GM19324 (cell line): ENCODE data around the gene MOGAT2.

Source experiments
- ATAC-seq: cut with Tn5 transposase; IDR thresholded peaks from one replicate; pipeline ENCODE4 v1.9.1; 2021; ENCODE audit warnings: mild to moderate bottlenecking, moderate library complexity; ENCODE audit not compliant: unreplicated experiment, low FRiP score

MOGAT2 gene

DNA sequence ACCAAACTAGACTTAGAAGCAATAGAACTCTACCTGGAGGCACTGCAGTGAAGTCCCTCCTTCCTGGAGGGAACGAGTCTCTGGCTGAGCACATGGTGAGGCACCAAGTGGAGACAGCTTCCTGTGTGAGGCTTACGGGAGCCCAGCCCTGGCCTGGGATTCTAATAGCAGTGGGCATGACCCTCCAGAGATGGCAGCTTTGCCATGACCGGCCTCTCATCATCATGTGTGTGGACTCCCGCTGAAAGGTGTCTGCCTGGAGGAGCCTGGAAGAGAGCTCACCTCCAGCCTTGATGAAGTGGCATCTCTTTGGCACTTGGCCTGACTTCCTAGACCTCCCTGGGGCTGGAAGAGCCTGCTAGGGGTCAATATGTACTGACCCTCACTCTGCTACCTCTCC is 58.9 kb downstream of the MOGAT2 start:
- no peak for ATAC-seq

DNA sequence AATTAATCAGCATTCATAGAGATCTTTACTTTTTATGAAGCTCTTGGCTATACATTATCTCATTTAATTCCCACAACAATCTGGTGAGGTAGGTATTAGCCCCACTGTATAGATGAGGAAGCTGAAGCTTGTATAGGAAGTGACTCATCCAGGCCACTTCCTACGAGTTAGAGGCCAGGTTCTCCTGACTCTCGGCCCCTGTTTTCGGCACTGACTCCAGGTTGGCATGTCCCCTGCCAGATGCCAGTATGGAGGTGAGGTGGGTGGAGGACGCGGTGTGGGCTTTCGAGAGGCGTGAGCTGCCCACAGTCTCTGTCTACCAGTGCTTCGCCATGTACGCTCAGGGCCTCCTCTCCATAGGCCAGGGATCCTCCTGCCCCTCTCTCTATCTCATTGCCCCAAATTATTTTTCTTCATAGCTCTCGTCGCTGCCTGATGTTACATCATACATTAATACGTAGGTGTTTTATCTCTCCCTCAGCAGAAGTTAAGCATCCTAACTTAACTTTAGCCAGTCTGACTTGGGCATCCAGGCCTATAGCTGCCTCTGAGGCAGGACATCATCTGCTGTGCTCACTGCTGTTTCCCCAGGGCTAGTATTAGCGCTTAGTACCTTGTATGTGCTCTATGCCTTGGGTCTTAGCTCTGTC is 59.9 kb downstream of the MOGAT2 start:
- ATAC-seq = no peak

- ATAC-seq = no peak
These were observed 61.3 kb downstream of the MOGAT2 start for GRCh38 chr11:75778962-75779361.

DNA sequence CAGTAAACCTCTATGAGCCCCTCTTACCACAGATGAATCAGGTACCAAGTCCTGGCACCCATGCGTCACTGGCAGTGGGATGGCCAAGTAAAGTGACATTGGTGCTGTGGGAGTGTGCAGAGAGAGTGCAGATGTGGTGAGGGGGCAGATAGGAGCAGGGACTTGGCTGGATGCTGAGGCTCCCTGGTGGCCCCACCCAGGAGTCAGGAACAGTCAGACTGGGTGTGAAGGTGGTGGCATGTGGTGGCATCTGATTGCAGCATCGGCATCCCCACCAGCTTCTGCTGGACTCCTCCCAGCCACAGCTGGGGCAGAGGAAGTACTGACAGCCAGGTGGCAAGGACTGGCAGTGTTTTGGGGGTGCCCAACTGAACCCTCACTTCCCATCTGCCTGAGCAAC is 62.3 kb downstream of the MOGAT2 start:
- no peak for ATAC-seq

DNA sequence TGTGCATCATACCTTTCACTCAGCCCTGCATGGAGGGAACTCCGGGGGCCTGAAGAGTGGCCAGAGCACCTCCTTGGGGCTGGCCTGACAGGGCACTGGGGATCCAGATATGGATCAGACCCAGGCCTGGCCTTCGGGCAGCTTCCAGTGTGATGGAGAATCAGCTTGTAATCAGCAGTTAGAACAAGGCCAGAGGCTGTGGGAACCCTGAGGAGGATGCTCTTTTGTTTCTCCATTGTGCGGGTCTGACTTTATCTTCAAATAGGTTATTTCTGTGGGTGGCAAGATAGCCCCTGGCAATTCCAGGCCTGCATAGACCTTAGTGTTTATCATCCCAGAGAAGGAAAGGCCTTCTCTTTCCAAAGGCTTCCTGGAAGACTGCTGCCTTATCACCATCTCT is 63.2 kb downstream of the MOGAT2 start:
- no peak for ATAC-seq

DNA sequence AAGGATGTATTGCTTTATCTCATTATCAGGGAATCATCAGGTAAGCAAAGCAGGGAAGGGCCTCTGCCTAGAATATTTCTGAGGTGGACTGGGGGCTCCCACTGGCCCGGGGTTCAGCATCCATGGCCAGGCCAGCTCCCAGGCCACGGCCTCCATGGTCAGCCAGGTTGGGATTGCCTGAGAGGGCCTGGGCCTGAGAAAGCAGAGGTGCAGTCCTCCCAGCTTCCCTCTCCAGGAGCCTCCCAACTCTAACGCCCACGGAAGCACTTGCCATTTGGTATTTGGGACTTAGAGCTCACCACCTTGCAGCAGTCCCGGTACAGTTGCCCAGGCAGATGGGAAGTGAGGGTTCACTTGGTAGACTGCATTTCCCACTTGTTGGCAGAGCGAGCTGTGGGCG is 63.7 kb downstream of the MOGAT2 start:
- no peak for ATAC-seq

- no peak for ATAC-seq
These were observed 64.2 kb downstream of the MOGAT2 start for GRCh38 chr11:75781831-75782230.
